RWPE2 (cell line): ENCODE measurements around the gene MCTP2.

Source experiments
- ATAC-seq: fragments of 200-7000 bp; cut with Tn5 transposase; 3 replicates; pipeline ENCODE4 v1.9.1; 2021; ENCODE audit warnings: low read depth
- DNase-seq: peaks from one replicate; pipeline ENCODE4 v3.0.0-alpha.2; 2020; ENCODE audit warnings: low spot score
- H3K27ac ChIP-seq: fragments of 450-650 bp; 2 replicates; pipeline ENCODE4 v1.5.1; 2017; ENCODE audit warnings: mild to moderate bottlenecking; ENCODE audit not compliant: poor library complexity, severe bottlenecking
- H3K27me3 ChIP-seq: fragments of 250-450 bp; sonication (Bioruptor Pico); 2 replicates; pipeline ENCODE4 v1.5.1; 2021; ENCODE audit warnings: mild to moderate bottlenecking, moderate library complexity; ENCODE audit not compliant: insufficient read depth, poor library complexity, severe bottlenecking
- H3K36me3 ChIP-seq: fragments of 250-450 bp; sonication (Bioruptor Pico); 2 replicates; pipeline ENCODE4 v1.5.1; 2020; ENCODE audit warnings: low read depth, mild to moderate bottlenecking, moderate library complexity
- H3K4me1 ChIP-seq: fragments of 250-450 bp; sonication (Bioruptor Pico); 2 replicates; pipeline ENCODE4 v1.5.1; 2021; ENCODE audit warnings: mild to moderate bottlenecking, moderate library complexity; ENCODE audit not compliant: insufficient read depth, poor library complexity, severe bottlenecking
- H3K4me3 ChIP-seq: fragments of 250-450 bp; sonication (Bioruptor Pico); 2 replicates; pipeline ENCODE4 v1.5.1; 2021; ENCODE audit warnings: mild to moderate bottlenecking, moderate library complexity; ENCODE audit not compliant: severe bottlenecking
- H3K9me3 ChIP-seq: fragments of 250-450 bp; sonication (Bioruptor Pico); 2 replicates; pipeline ENCODE4 v1.5.1; 2021; ENCODE audit warnings: mild to moderate bottlenecking, moderate library complexity; ENCODE audit not compliant: severe bottlenecking
- TF ChIP-seq, protein P1 (sequence below): fragments of 450-650 bp; IDR thresholded peaks from one replicate; pipeline ENCODE4 v1.5.1; 2017; ENCODE audit warnings: mild to moderate bottlenecking, moderate library complexity; ENCODE audit not compliant: poor library complexity, severe bottlenecking

The MCTP2 gene

DNA sequence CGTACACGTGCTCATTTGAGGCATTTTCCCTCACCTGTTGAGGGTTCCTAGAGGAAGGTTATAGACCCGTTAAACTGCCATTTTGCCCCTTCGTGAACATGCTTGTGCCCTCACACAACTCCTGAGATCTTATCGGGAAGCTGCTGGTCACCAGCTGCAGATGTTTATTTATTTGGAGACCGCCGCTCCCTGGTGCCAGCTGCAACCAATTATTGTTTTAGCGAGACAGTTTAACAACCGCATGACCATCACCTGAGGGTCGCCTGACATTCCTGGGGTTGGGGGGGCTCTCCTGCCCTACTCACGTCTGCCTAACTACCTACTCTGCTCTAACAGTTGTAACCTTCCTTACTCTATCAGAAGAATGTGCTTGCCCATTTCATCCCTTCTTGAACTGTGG lies 292.5 kb downstream of the MCTP2 start:
- TF ChIP-seq, protein P1, sequence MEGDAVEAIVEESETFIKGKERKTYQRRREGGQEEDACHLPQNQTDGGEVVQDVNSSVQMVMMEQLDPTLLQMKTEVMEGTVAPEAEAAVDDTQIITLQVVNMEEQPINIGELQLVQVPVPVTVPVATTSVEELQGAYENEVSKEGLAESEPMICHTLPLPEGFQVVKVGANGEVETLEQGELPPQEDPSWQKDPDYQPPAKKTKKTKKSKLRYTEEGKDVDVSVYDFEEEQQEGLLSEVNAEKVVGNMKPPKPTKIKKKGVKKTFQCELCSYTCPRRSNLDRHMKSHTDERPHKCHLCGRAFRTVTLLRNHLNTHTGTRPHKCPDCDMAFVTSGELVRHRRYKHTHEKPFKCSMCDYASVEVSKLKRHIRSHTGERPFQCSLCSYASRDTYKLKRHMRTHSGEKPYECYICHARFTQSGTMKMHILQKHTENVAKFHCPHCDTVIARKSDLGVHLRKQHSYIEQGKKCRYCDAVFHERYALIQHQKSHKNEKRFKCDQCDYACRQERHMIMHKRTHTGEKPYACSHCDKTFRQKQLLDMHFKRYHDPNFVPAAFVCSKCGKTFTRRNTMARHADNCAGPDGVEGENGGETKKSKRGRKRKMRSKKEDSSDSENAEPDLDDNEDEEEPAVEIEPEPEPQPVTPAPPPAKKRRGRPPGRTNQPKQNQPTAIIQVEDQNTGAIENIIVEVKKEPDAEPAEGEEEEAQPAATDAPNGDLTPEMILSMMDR, result no peak
- no peak for ATAC-seq
- H3K9me3 ChIP-seq, result no peaks in the 10 kb centered on the region
- no peak overlapping the region for H3K27ac ChIP-seq
- no peaks in the 10 kb centered on the region for H3K27me3 ChIP-seq
- DNase-seq, result no peak
- no peaks in the 10 kb centered on the region for H3K36me3 ChIP-seq
- H3K4me3 ChIP-seq, result no peak overlapping the region
- peaks cover 9% of the 10 kb centered on the region for H3K4me1 ChIP-seq

DNA sequence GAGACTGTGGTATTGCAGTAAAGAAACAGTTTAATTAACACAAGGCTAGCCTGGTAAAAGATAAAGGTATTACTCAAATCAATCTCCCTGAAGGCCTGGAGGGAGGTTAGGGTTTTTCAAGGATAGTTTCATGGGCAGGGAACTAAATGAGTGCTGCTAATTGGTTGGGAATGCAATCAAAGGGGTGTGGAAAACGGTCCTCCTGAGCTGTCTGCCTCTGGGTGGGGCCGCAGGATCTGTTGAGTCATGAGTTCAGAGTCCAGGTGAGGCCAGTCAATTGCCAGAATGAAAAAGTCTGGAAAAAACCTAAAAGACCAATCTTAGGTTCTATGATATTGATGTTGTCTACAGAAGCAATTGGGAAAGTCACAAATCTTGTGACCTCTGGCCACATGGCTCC lies 293.2 kb downstream of the MCTP2 start:
- peak; percentile 64 for DNase-seq
- no peaks in the 10 kb centered on the region for H3K36me3 ChIP-seq
- no peaks in the 10 kb centered on the region for H3K9me3 ChIP-seq
- peak; percentile 93 for ATAC-seq
- H3K4me3 ChIP-seq, result no peak overlapping the region
- H3K27ac ChIP-seq, result no peak overlapping the region
- peaks cover 9% of the 10 kb centered on the region for H3K4me1 ChIP-seq
- TF ChIP-seq, protein P1, result no peak
- no peaks in the 10 kb centered on the region for H3K27me3 ChIP-seq

DNA sequence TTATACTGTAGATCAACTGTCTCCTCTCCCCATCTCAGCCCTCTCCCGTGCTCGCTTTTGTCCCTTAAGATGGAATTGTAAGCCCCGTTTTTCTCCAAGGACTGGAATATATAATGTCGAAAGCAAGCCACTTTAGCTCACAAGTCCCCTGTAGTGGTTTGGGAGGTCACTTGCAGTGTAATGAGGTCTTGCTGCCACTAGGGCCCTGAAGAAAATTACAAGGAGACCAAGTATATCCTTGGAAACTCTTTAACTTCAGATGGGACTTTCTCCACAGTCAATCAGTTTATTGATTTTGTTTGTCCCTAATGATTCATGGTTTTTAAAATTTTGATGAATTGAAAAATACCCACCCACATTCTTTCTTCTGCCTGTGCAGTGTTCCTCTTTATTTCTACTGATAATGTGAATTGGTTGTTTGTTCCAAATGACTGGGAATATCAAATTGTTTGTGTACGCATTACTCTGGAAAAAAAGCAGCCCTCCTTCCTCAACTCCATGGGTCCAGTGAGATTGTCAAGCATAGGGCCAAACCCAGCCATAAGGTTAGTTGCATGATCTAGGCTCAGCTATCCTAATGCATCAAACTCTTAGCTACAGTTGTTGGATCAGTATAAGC lies 294.8 kb downstream of the MCTP2 start:
- DNase-seq (no peak), ATAC-seq (no peak; the same call in 2 of the 3 replicates)
- H3K4me3 ChIP-seq, result no peak overlapping the region
- TF ChIP-seq, protein P1, result peak; percentile 58
- H3K27ac ChIP-seq, result no peak overlapping the region
- H3K4me1 ChIP-seq, result peaks cover 9% of the 10 kb centered on the region
- H3K9me3 ChIP-seq, result no peaks in the 10 kb centered on the region
- H3K36me3 ChIP-seq, result no peaks in the 10 kb centered on the region
- H3K27me3 ChIP-seq, result no peaks in the 10 kb centered on the region

DNA sequence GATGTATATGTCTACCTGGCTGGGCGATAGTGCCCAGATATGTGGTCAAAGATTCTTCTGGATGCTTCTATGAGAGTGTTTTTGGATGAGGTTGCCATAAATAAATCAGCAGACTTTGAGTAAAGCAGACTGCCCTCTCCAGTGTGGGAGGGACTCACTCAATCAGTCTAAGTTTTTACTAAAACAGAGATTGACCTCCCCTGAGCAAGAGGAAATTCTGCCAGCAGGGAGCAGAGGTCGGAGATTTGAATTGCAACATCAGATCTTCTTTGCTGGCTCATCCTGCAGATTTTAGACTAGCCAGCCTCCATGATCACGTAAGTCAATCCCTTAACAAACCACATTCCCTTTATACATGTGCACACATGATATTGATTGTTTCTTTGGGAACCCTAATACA lies 300.9 kb downstream of the MCTP2 start:
- ATAC-seq, result no peak
- no peak overlapping the region for H3K27ac ChIP-seq
- H3K36me3 ChIP-seq, result no peaks in the 10 kb centered on the region
- DNase-seq, result no peak
- H3K9me3 ChIP-seq, result no peaks in the 10 kb centered on the region
- no peak overlapping the region for H3K4me3 ChIP-seq
- TF ChIP-seq, protein P1, result no peak
- no peaks in the 10 kb centered on the region for H3K4me1 ChIP-seq
- no peaks in the 10 kb centered on the region for H3K27me3 ChIP-seq
